Neural progenitor cell (in vitro differentiated cells): ENCODE measurements around the gene SLC15A1. TPM values are rescaled to one million over a fixed set of nuclear protein-coding genes. Genes with fewer than 3 reads are reported as not detected.

Experiments used
- DNase-seq: peaks from one replicate; pipeline ENCODE4 v3.0.0-alpha.2; 2016; ENCODE audit warnings: low spot score
- H2AFZ ChIP-seq: fragments of 200-600 bp; sonication (generic); replicated peaks from 2 replicates; pipeline ENCODE4 v1.6.1; 2016; ENCODE audit warnings: antibody characterized with exemption
- H3F3A ChIP-seq: fragments of 200-600 bp; sonication (generic); 2 replicates; pipeline ENCODE4 v1.6.1; 2016; ENCODE audit warnings: antibody characterized with exemption, low read depth
- H3K27ac ChIP-seq: fragments of 200-600 bp; sonication (generic); 2 replicates; pipeline ENCODE4 v1.5.1; 2016; ENCODE audit warnings: mild to moderate bottlenecking
- H3K27me3 ChIP-seq: fragments of 200-600 bp; sonication (generic); 2 replicates; pipeline ENCODE4 v1.6.1; 2016; ENCODE audit warnings: mild to moderate bottlenecking, moderate library complexity
- H3K36me3 ChIP-seq: fragments of 200-600 bp; sonication (generic); 2 replicates; pipeline ENCODE4 v1.5.1; 2016
- H3K4me1 ChIP-seq: fragments of 200-600 bp; sonication (generic); 2 replicates; pipeline ENCODE4 v1.6.1; 2016; ENCODE audit warnings: mixed run types
- H3K4me2 ChIP-seq: fragments of 200-600 bp; sonication (generic); 2 replicates; pipeline ENCODE4 v1.6.1; 2016
- H3K4me3 ChIP-seq: fragments of 200-600 bp; sonication (generic); 2 replicates; pipeline ENCODE4 v1.5.1; 2016
- H3K79me2 ChIP-seq: fragments of 200-600 bp; sonication (generic); 2 replicates; pipeline ENCODE4 v1.6.1; 2016; ENCODE audit warnings: low read depth
- H3K9ac ChIP-seq: fragments of 200-600 bp; sonication (generic); 2 replicates; pipeline ENCODE4 v1.6.1; 2016
- H3K9me3 ChIP-seq: fragments of 200-600 bp; sonication (generic); 2 replicates; pipeline ENCODE4 v1.5.1; 2016; ENCODE audit warnings: low read depth
- H4K20me1 ChIP-seq: fragments of 200-600 bp; sonication (generic); 2 replicates; pipeline ENCODE4 v1.6.1; 2016; ENCODE audit warnings: low read depth
- H3K27ac Mint-ChIP-seq: 3 replicates; pipeline ENCODE4 v1.8.0; 2021; ENCODE audit warnings: mixed read lengths
- H3K27me3 Mint-ChIP-seq: 2 replicates; pipeline ENCODE4 v1.8.0; 2022; ENCODE audit warnings: low read depth, mild to moderate bottlenecking, inconsistent platforms, moderate library complexity, mixed read lengths; ENCODE audit not compliant: insufficient read depth
- H3K36me3 Mint-ChIP-seq: 3 replicates; pipeline ENCODE4 v1.8.0; 2021; ENCODE audit warnings: mixed read lengths
- H3K4me1 Mint-ChIP-seq: 3 replicates; pipeline ENCODE4 v1.8.0; 2021; ENCODE audit warnings: mixed read lengths
- H3K4me3 Mint-ChIP-seq: 3 replicates; pipeline ENCODE4 v1.8.0; 2021; ENCODE audit warnings: mild to moderate bottlenecking, moderate library complexity, mixed read lengths
- H3K9me3 Mint-ChIP-seq: 3 replicates; pipeline ENCODE4 v1.8.0; 2020; ENCODE audit warnings: mixed read lengths
- EZH2 ChIP-seq: fragments of 200-600 bp; sonication (generic); IDR thresholded peaks from 2 replicates; pipeline ENCODE4 v1.6.1; 2017; ENCODE audit warnings: antibody characterized with exemption, mild to moderate bottlenecking, moderate library complexity
- EZH2phosphoT487 ChIP-seq: fragments of 200-600 bp; sonication (generic); IDR thresholded peaks from 2 replicates; pipeline ENCODE4 v1.6.1; 2017; ENCODE audit warnings: antibody characterized with exemption
- total RNA-seq: library from RNA; depleted of rRNA; stranded (reverse); fragments of >200 nt; gene quantifications from 2 replicates; pipeline ENCODE4 v1.2.3, GENCODE V29; 2015; ENCODE audit warnings: low replicate concordance
- TF ChIP-seq, protein P1 (sequence below): fragments of 200-600 bp; sonication (generic); IDR thresholded peaks from 2 replicates; pipeline ENCODE4 v1.5.1; 2017; ENCODE audit warnings: antibody characterized with exemption, mild to moderate bottlenecking

SLC15A1 gene
- total RNA-seq, 1 donor from 2014 or later: not detected

DNA sequence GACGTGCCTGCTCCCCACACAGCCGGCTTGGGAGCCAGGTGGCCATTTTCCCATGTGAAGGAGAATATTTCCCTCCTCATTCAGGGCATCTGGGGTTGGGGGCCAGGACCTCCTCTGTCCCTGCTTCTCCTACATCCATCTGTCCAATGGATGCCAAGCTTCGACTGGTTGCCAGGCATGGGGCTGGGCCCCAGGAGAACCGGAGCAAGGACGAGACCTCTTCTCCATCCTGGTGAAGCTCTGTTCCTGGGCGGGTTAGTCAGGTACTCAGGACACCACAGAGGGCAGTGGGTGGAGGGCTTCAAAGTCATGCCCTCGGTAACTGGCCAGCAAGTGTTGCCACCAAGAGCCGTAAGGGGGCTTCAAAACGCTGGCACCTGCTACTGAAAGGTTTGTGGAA lies 22.3 kb upstream of the SLC15A1 start:
- Mint-ChIP-seq H3K4me3 (no peak overlapping the region), H3K4me1 (peaks cover 3% of the 10 kb centered on the region), H3K27ac (no peak overlapping the region), H3K9me3 (no peaks in the 10 kb centered on the region), H3K36me3 (no peaks in the 10 kb centered on the region), H3K27me3 (peaks cover 2% of the 10 kb centered on the region)
- Histone ChIP-seq H3K9me3 (no peaks in the 10 kb centered on the region), H4K20me1 (no peaks in the 10 kb centered on the region), H3K9ac (no peak overlapping the region), H3K27ac (no peak overlapping the region), H3K4me1 (no peaks in the 10 kb centered on the region), H3K79me2 (no peaks in the 10 kb centered on the region), H3K27me3 (no peaks in the 10 kb centered on the region), H3K36me3 (no peaks in the 10 kb centered on the region), H2AFZ (no peak overlapping the region), H3K4me2 (no peak overlapping the region), H3F3A (no peaks in the 10 kb centered on the region), H3K4me3 (no peak overlapping the region)
- no peak for TF ChIP-seq EZH2
- TF ChIP-seq, protein P1, sequence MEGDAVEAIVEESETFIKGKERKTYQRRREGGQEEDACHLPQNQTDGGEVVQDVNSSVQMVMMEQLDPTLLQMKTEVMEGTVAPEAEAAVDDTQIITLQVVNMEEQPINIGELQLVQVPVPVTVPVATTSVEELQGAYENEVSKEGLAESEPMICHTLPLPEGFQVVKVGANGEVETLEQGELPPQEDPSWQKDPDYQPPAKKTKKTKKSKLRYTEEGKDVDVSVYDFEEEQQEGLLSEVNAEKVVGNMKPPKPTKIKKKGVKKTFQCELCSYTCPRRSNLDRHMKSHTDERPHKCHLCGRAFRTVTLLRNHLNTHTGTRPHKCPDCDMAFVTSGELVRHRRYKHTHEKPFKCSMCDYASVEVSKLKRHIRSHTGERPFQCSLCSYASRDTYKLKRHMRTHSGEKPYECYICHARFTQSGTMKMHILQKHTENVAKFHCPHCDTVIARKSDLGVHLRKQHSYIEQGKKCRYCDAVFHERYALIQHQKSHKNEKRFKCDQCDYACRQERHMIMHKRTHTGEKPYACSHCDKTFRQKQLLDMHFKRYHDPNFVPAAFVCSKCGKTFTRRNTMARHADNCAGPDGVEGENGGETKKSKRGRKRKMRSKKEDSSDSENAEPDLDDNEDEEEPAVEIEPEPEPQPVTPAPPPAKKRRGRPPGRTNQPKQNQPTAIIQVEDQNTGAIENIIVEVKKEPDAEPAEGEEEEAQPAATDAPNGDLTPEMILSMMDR: no peak
- no peak for TF ChIP-seq EZH2phosphoT487
- DNase-seq: no peak

DNA sequence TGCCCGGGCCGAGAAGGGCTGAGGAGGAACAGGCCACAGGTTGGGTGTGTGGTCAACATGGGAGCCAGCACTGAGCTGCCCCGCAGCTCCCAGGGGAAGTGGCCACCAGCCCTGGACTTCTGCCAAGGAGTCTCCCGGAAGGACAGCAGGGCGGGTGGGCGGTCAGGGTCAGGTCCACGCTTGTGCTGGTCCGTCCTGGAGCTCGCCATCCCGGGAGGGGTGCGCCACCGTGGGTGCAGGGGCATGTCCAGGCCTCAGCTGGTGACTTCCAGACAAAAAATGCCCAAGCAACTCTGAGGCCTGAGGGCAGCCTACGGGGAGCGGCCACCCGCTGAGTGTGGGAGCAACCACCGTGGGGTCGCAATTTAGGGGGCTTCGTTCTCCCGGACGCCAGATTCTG lies 21.4 kb upstream of the SLC15A1 start:
- Histone ChIP-seq H3K79me2 (no peaks in the 10 kb centered on the region), H3K9ac (no peak overlapping the region), H3K4me3 (no peak overlapping the region), H3K27me3 (no peaks in the 10 kb centered on the region), H2AFZ (no peak overlapping the region), H3K4me2 (no peak overlapping the region), H4K20me1 (no peaks in the 10 kb centered on the region), H3K36me3 (no peaks in the 10 kb centered on the region), H3K9me3 (no peaks in the 10 kb centered on the region), H3K27ac (no peak overlapping the region), H3K4me1 (no peaks in the 10 kb centered on the region), H3F3A (no peaks in the 10 kb centered on the region)
- peaks cover 3% of the 10 kb centered on the region for H3K4me1 Mint-ChIP-seq
- H3K4me3 Mint-ChIP-seq: no peak overlapping the region
- H3K27ac Mint-ChIP-seq: no peak overlapping the region
- TF ChIP-seq, protein P1: no peak
- TF ChIP-seq EZH2phosphoT487 (no peak), EZH2 (no peak)
- peaks cover 2% of the 10 kb centered on the region for H3K27me3 Mint-ChIP-seq
- no peaks in the 10 kb centered on the region for H3K9me3 Mint-ChIP-seq
- no peak for DNase-seq
- H3K36me3 Mint-ChIP-seq: no peaks in the 10 kb centered on the region

DNA sequence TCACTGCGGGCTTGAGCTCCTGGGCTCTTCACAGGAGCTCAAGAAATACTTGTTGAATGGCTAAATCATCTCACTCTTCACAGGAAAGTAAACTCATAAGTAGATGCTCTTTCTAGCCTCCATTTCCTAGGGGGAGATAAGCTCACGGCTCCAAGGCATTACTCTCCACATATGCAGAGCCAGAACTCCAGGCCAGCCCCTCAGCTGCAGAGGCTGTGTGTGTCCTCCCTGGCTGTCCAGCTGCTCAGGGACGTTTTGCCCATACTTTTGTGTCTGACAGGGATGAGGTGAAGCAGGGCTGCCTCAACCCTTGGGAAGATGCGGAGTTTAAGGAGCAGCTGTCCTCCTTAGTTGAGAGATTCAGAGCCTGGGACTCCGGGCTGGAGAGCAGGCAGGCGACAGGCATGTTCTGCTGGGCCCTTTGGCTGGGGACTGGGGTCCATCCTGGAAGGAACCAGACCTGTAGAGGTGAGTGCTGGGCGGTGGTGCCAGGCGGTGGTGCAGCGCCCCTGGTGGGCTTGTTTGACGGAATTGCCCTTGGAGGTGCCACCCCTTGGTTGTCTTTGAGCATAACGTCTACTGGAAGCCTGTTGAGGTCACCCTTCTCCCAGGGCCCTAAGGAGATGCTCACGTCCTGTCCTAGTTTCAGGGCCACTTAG lies 20.5 kb upstream of the SLC15A1 start:
- Mint-ChIP-seq H3K9me3 (no peaks in the 10 kb centered on the region), H3K4me1 (peaks cover 3% of the 10 kb centered on the region), H3K27me3 (peaks cover 2% of the 10 kb centered on the region), H3K4me3 (no peak overlapping the region), H3K27ac (no peak overlapping the region), H3K36me3 (no peaks in the 10 kb centered on the region)
- H3K9ac ChIP-seq: no peak overlapping the region
- no peak for DNase-seq
- H3K9me3 ChIP-seq: no peaks in the 10 kb centered on the region
- no peak for TF ChIP-seq EZH2phosphoT487
- TF ChIP-seq, protein P1: peak; percentile 29
- TF ChIP-seq EZH2: no peak
- no peaks in the 10 kb centered on the region for H3K27me3 ChIP-seq
- H3K4me3 ChIP-seq: no peak overlapping the region
- no peak overlapping the region for H2AFZ ChIP-seq
- no peaks in the 10 kb centered on the region for H3K79me2 ChIP-seq
- no peaks in the 10 kb centered on the region for H3K4me1 ChIP-seq
- no peak overlapping the region for H3K27ac ChIP-seq
- H3K36me3 ChIP-seq: no peaks in the 10 kb centered on the region
- H3K4me2 ChIP-seq: no peak overlapping the region
- H4K20me1 ChIP-seq: no peaks in the 10 kb centered on the region
- H3F3A ChIP-seq: no peaks in the 10 kb centered on the region
